BE2C (cell line): Measurements from ENCODE around the gene LRP5.
A peak's percentile ranks its signal among the peaks of the same experiment; 100 is the strongest.

ENCODE experiments used
- DNase-seq: peaks from one replicate; pipeline ENCODE4 v3.0.0-alpha.2; 2020
- H3K27me3 ChIP-seq: fragments of 250-450 bp; sonication (Bioruptor Pico); 2 replicates; pipeline ENCODE4 v1.5.1; 2020; ENCODE audit warnings: mild to moderate bottlenecking
- H3K36me3 ChIP-seq: fragments of 250-450 bp; sonication (Bioruptor Pico); 2 replicates; pipeline ENCODE4 v1.5.1; 2020; ENCODE audit warnings: mild to moderate bottlenecking
- H3K4me1 ChIP-seq: fragments of 250-450 bp; sonication (Bioruptor Pico); 2 replicates; pipeline ENCODE4 v1.5.1; 2020
- H3K4me3 ChIP-seq: 2 replicates; pipeline ENCODE4 v1.5.1; 2011; ENCODE audit warnings: low read depth, low read length
- H3K9me3 ChIP-seq: fragments of 250-450 bp; sonication (Bioruptor Pico); 2 replicates; pipeline ENCODE4 v1.5.1; 2020
- TF ChIP-seq, protein P1 (sequence below): IDR thresholded peaks from 2 replicates; pipeline ENCODE4 v1.5.1; 2012; ENCODE audit warnings: mild to moderate bottlenecking, low read depth, low read length

LRP5 gene

GRCh38 chr11:68463714-68464113, 151.3 kb downstream of the LRP5 start:
- no peak for DNase-seq
- TF ChIP-seq, protein P1, sequence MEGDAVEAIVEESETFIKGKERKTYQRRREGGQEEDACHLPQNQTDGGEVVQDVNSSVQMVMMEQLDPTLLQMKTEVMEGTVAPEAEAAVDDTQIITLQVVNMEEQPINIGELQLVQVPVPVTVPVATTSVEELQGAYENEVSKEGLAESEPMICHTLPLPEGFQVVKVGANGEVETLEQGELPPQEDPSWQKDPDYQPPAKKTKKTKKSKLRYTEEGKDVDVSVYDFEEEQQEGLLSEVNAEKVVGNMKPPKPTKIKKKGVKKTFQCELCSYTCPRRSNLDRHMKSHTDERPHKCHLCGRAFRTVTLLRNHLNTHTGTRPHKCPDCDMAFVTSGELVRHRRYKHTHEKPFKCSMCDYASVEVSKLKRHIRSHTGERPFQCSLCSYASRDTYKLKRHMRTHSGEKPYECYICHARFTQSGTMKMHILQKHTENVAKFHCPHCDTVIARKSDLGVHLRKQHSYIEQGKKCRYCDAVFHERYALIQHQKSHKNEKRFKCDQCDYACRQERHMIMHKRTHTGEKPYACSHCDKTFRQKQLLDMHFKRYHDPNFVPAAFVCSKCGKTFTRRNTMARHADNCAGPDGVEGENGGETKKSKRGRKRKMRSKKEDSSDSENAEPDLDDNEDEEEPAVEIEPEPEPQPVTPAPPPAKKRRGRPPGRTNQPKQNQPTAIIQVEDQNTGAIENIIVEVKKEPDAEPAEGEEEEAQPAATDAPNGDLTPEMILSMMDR: no peak
- H3K4me3 ChIP-seq: no peak overlapping the region
- peaks cover 20% of the 10 kb centered on the region for H3K36me3 ChIP-seq
- no peaks in the 10 kb centered on the region for H3K27me3 ChIP-seq
- H3K4me1 ChIP-seq: peaks cover 6% of the 10 kb centered on the region; the same call in 1 of the 2 replicates
- no peaks in the 10 kb centered on the region for H3K9me3 ChIP-seq

DNA sequence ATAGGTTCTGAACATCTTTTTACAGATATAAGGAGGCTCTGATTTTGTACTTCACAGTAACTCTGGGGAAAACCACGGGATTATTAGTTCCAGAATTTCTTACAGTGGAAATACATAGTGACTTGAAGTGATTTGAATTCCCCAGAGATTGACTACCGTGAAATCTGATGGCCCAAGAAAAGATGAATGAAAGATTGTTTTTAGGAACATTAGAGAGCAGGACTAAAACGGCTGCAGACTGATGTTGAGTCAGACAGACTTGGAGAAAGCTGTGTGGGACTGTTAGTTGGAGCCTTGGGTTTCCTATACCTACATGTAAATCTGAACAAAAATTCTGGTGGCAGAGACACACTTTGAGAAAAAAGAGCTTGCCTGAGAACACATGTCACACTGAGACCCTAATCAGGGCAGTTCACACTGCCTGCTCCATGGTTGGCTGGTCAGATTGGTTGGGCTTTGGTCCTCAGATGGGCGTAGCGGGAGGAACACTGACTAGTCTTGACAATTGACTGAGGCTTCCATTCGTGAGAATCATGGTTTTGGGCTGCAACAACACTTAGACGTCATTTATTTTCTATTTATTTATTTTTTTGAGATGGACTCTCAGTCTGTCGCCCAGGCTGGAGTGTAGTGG, 154.9 kb downstream of the LRP5 start:
- H3K4me3 ChIP-seq: no peak overlapping the region
- no peak for DNase-seq

DNA sequence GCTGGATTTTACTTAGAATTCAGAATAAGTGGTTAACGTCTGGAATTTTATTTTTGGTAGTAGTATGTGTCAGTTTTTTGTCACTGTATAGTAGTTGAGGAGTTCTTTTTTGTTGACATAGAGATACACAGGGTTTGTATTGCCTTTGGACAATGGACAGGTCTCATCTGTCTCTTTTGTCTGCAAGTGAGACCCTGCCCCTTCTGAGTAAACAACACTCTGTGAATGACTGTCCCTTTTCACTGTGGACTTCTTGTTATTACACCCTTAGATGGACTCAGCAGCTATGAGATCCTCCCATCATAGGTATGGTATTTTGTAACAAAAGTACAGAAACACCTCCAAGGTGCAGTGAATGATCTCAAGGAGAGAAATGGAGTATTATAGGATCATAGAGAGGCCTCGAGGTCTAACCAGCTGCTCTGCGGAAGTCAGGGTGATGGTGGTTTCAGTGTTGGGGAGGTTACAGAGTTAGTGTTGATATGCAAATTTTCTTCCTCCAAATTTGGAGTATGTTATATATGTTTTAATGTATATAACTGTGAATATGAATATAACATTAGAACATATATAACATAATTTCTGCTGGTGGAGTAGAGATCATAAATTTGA, 155.9 kb downstream of the LRP5 start:
- H3K9me3 ChIP-seq: no peaks in the 10 kb centered on the region; the same call in 1 of the 2 replicates
- no peak for DNase-seq
- H3K4me1 ChIP-seq: peaks cover 12% of the 10 kb centered on the region
- TF ChIP-seq, protein P1: no peak
- H3K27me3 ChIP-seq: no peaks in the 10 kb centered on the region
- H3K4me3 ChIP-seq: no peak overlapping the region
- peaks cover 31% of the 10 kb centered on the region for H3K36me3 ChIP-seq

More for the DNA sequence above, 154.9 kb downstream of the LRP5 start:
- peaks cover 12% of the 10 kb centered on the region for H3K4me1 ChIP-seq
- H3K36me3 ChIP-seq: peaks cover 25% of the 10 kb centered on the region
- TF ChIP-seq, protein P1: no peak
- no peaks in the 10 kb centered on the region; the same call in 1 of the 2 replicates for H3K9me3 ChIP-seq
- H3K27me3 ChIP-seq: no peaks in the 10 kb centered on the region

- no peaks in the 10 kb centered on the region; the same call in 1 of the 2 replicates for H3K9me3 ChIP-seq
- TF ChIP-seq, protein P1: no peak
- no peak for DNase-seq
- H3K36me3 ChIP-seq: peaks cover 29% of the 10 kb centered on the region
- no peaks in the 10 kb centered on the region for H3K27me3 ChIP-seq
- no peak overlapping the region for H3K4me3 ChIP-seq
- peaks cover 12% of the 10 kb centered on the region for H3K4me1 ChIP-seq
These were observed 156.7 kb downstream of the LRP5 start for GRCh38 chr11:68469122-68469521.

- Histone ChIP-seq H3K36me3 (peaks cover 29% of the 10 kb centered on the region), H3K9me3 (no peaks in the 10 kb centered on the region; the same call in 1 of the 2 replicates), H3K4me3 (no peak overlapping the region), H3K27me3 (no peaks in the 10 kb centered on the region), H3K4me1 (peaks cover 12% of the 10 kb centered on the region)
- DNase-seq: no peak
- TF ChIP-seq, protein P1: no peak
These were observed 157.3 kb downstream of the LRP5 start for GRCh38 chr11:68469642-68470041.

GRCh38 chr11:68470304-68470811, 158.0 kb downstream of the LRP5 start:
- DNase-seq: peak; percentile 62
- Histone ChIP-seq H3K4me1 (peaks cover 12% of the 10 kb centered on the region), H3K36me3 (peaks cover 29% of the 10 kb centered on the region), H3K4me3 (no peak overlapping the region), H3K27me3 (no peaks in the 10 kb centered on the region), H3K9me3 (no peaks in the 10 kb centered on the region; the same call in 1 of the 2 replicates)
- TF ChIP-seq, protein P1: no peak
